Stimulated activated CD8-positive, alpha-beta memory T cell treated with anti-CD3 and anti-CD28 coated beads, Interleukin-7, amount 100 ng/mL, for 48 hours (primary cell): ENCODE results near the gene GPR17.

Source experiments
- DNase-seq, 2 donors: peaks; one replicate each; pipeline ENCODE4 v3.0.0-alpha.2; 2020; ENCODE audit warnings: low read depth in 1 of 2; ENCODE audit errors: extremely low read depth in 1 of 2

The GPR17 gene

GRCh38 chr2:127652786-127653357 is 6.9 kb downstream of the GPR17 start:
- DNase-seq = no peak

GRCh38 chr2:127653421-127654083 is 7.6 kb downstream of the GPR17 start:
- no peak for DNase-seq

GRCh38 chr2:127654084-127654837 is 8.3 kb downstream of the GPR17 start:
- no peak for DNase-seq

- DNase-seq = no peak
Observed at GRCh38 chr2:127654838-127655175, 8.9 kb downstream of the GPR17 start.

- no peak for DNase-seq
Observed at GRCh38 chr2:127655209-127656073, 9.5 kb downstream of the GPR17 start.

- DNase-seq = no peak
Observed at GRCh38 chr2:127656569-127657231, 10.7 kb downstream of the GPR17 start.

GRCh38 chr2:127657232-127657595 is 11.3 kb downstream of the GPR17 start:
- DNase-seq = no peak

GRCh38 chr2:127658146-127658545 is 12.2 kb downstream of the GPR17 start:
- DNase-seq = no peak

GRCh38 chr2:127658641-127659407 is 12.9 kb downstream of the GPR17 start:
- DNase-seq = no peak

- no peak for DNase-seq
Observed at GRCh38 chr2:127659408-127660290, 13.7 kb downstream of the GPR17 start.

- DNase-seq = no peak
Observed at GRCh38 chr2:127660291-127660578, 14.3 kb downstream of the GPR17 start.

- DNase-seq = no peak
Observed at GRCh38 chr2:127661072-127661649, 15.2 kb downstream of the GPR17 start.

GRCh38 chr2:127661949-127662510 is 16.1 kb downstream of the GPR17 start:
- DNase-seq = no peak

GRCh38 chr2:127662937-127663565 is 17.1 kb downstream of the GPR17 start:
- DNase-seq = no peak

- DNase-seq = no peak
Observed at GRCh38 chr2:127663566-127664064, 17.7 kb downstream of the GPR17 start.

- DNase-seq = no peak
Observed at GRCh38 chr2:127664065-127664894, 18.3 kb downstream of the GPR17 start.

- DNase-seq = no peak
Observed at GRCh38 chr2:127664895-127665225, 18.9 kb downstream of the GPR17 start.
